Measurements from ENCODE around the gene FSTL1. TPM values are rescaled to one million over a fixed set of nuclear protein-coding genes. Genes with fewer than 3 reads are reported as not detected.

FSTL1 gene
- total RNA-seq, 1 experiment from 2014 or later = 1.4 TPM

DNA sequence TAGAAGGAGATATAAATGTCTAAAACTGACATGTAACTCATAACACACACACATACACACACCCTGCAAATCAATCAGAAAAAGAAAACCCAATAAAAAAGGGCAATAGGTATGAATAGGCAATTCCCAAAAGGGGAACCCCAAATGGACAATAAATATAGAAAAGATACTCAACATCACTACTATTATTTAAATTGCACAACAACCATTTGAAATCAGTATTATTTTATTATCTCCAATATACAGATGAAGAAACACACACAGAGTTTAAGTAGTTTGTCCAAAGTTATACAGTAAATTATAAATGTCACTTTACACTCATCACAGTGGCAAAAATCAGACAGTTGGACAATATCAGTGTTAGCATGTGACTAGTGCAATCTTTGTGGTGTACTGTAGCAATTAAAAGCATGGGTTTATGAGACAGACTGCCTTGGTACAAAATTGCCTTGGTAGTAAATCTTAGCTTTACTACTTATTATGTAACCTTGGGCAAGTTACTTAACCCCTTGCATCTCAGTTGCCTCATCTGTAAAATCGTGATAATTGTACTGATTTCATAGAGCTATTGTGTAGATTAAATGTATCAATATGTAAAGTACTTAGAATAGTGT is 3.4 kb upstream of the FSTL1 start:
- H3K9me3 ChIP-seq = no peaks in the 10 kb centered on the region
- DNase-seq = no peak
- no peaks in the 10 kb centered on the region for H3K27me3 ChIP-seq (replicated peaks; ENCODE audit: control insufficient read depth, insufficient read depth, low read length)
- Mint-ChIP-seq H3K27ac (ENCODE audit: unreplicated experiment) (no peak overlapping the region), H3K4me3 (ENCODE audit: unreplicated experiment) (no peak overlapping the region), H3K9me3 (ENCODE audit: unreplicated experiment) (no peaks in the 10 kb centered on the region), H3K27me3 (ENCODE audit: insufficient read depth, unreplicated experiment) (no peaks in the 10 kb centered on the region), H3K4me1 (ENCODE audit: low read depth, unreplicated experiment) (no peaks in the 10 kb centered on the region), H3K36me3 (ENCODE audit: insufficient read depth, unreplicated experiment) (peaks cover 8% of the 10 kb centered on the region)
- no peaks in the 10 kb centered on the region for H3K4me1 ChIP-seq
- CTCF ChIA-PET = no interaction called here
- BruUV-seq (replicated peaks) = no TSS peak
- no peaks in the 10 kb centered on the region for H3K36me3 ChIP-seq (ENCODE audit: control insufficient read depth, insufficient read depth, low read length)
- TF ChIP-seq, protein P1, sequence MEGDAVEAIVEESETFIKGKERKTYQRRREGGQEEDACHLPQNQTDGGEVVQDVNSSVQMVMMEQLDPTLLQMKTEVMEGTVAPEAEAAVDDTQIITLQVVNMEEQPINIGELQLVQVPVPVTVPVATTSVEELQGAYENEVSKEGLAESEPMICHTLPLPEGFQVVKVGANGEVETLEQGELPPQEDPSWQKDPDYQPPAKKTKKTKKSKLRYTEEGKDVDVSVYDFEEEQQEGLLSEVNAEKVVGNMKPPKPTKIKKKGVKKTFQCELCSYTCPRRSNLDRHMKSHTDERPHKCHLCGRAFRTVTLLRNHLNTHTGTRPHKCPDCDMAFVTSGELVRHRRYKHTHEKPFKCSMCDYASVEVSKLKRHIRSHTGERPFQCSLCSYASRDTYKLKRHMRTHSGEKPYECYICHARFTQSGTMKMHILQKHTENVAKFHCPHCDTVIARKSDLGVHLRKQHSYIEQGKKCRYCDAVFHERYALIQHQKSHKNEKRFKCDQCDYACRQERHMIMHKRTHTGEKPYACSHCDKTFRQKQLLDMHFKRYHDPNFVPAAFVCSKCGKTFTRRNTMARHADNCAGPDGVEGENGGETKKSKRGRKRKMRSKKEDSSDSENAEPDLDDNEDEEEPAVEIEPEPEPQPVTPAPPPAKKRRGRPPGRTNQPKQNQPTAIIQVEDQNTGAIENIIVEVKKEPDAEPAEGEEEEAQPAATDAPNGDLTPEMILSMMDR (IDR thresholded peaks at IDR 0.05; ENCODE audit: insufficient read depth in 1 of 2, low read depth in 1 of 2, low read length in 1 of 2, severe bottlenecking in 1 of 2, unreplicated experiment in 1 of 2) = no peak
- intact Hi-C loops (cut with micrococcal nuclease; ENCODE audit: unreplicated experiment) = no loop called here
- POLR2A ChIA-PET = interaction anchor here (0.6 kb wide), 1 partner anchor 19 kb away, joined by 3 read pairs; no protein-coding TSS in a partner anchor
- H3K4me3 ChIP-seq (ENCODE audit: low read depth, low read length) = no peak overlapping the region

DNA sequence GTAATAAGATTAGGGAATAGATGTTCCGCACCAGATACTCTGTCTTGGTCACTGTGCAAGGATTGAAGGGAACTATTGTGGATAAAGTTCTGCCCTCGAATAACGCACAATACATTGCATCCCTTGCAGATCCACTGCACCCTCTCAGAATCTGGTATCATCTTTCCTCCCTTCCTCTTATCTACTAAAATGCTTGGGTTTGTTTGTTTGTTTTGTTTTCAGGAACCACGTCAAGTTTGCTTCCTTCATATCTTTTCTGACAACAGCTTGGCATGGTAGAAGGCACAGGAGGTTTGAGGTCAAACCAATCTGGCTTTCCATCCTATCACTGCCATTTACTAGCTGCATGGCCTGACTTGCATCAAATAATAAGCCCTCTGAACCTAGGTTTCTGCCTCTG is 2.0 kb upstream of the FSTL1 start:
- Histone ChIP-seq H3K36me3 (ENCODE audit: control insufficient read depth, insufficient read depth, low read length) (no peaks in the 10 kb centered on the region), H3K27me3 (replicated peaks; ENCODE audit: control insufficient read depth, insufficient read depth, low read length) (no peaks in the 10 kb centered on the region), H3K4me1 (no peaks in the 10 kb centered on the region), H3K9me3 (no peaks in the 10 kb centered on the region), H3K4me3 (ENCODE audit: low read depth, low read length) (no peak overlapping the region)
- intact Hi-C loops (cut with micrococcal nuclease; ENCODE audit: unreplicated experiment) = no loop called here
- DNase-seq = no peak
- peaks cover 8% of the 10 kb centered on the region for H3K36me3 Mint-ChIP-seq (ENCODE audit: insufficient read depth, unreplicated experiment)
- no peaks in the 10 kb centered on the region for H3K4me1 Mint-ChIP-seq (ENCODE audit: low read depth, unreplicated experiment)
- no peak overlapping the region for H3K27ac Mint-ChIP-seq (ENCODE audit: unreplicated experiment)
- H3K27me3 Mint-ChIP-seq (ENCODE audit: insufficient read depth, unreplicated experiment) = no peaks in the 10 kb centered on the region
- H3K9me3 Mint-ChIP-seq (ENCODE audit: unreplicated experiment) = no peaks in the 10 kb centered on the region
- TF ChIP-seq, protein P1 (IDR thresholded peaks at IDR 0.05; ENCODE audit: insufficient read depth in 1 of 2, low read depth in 1 of 2, low read length in 1 of 2, severe bottlenecking in 1 of 2, unreplicated experiment in 1 of 2) = no peak
- no peak overlapping the region for H3K4me3 Mint-ChIP-seq (ENCODE audit: unreplicated experiment)
- CTCF ChIA-PET = no interaction called here
- POLR2A ChIA-PET = no interaction called here
- no TSS peak for BruUV-seq (replicated peaks)

DNA sequence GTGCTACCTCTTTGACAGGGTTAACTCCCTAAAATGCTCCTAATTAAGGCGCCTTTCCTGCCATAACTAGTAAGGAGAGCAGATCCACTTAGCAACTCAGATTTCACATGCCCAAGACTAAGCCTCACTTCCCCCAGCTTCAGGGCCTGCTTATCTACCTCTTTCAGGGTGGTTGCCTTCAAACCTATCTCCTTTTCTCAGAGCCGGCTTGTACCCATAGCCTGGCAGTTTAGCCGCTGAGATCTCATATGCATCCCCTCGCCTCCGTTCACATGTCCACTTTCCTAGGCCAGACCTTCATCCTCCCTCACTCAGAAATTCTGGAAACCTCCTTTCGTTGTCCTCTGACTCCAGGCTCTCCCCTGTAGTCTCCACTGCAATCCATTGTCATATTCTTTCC is 1.0 kb upstream of the FSTL1 start:
- intact Hi-C loops (cut with micrococcal nuclease; ENCODE audit: unreplicated experiment) = no loop called here
- peaks cover 8% of the 10 kb centered on the region for H3K36me3 Mint-ChIP-seq (ENCODE audit: insufficient read depth, unreplicated experiment)
- H3K4me1 Mint-ChIP-seq (ENCODE audit: low read depth, unreplicated experiment) = no peaks in the 10 kb centered on the region
- no peak overlapping the region for H3K27ac Mint-ChIP-seq (ENCODE audit: unreplicated experiment)
- no peak overlapping the region for H3K4me3 ChIP-seq (ENCODE audit: low read depth, low read length)
- H3K27me3 Mint-ChIP-seq (ENCODE audit: insufficient read depth, unreplicated experiment) = no peaks in the 10 kb centered on the region
- POLR2A ChIA-PET = no interaction called here
- H3K9me3 Mint-ChIP-seq (ENCODE audit: unreplicated experiment) = no peaks in the 10 kb centered on the region
- BruUV-seq (replicated peaks) = no TSS peak
- no peaks in the 10 kb centered on the region for H3K9me3 ChIP-seq
- no peak for DNase-seq
- H3K36me3 ChIP-seq (ENCODE audit: control insufficient read depth, insufficient read depth, low read length) = no peaks in the 10 kb centered on the region
- TF ChIP-seq, protein P1 (IDR thresholded peaks at IDR 0.05; ENCODE audit: insufficient read depth in 1 of 2, low read depth in 1 of 2, low read length in 1 of 2, severe bottlenecking in 1 of 2, unreplicated experiment in 1 of 2) = no peak
- peak overlapping the region; percentile 18 for H3K4me3 Mint-ChIP-seq (ENCODE audit: unreplicated experiment)
- CTCF ChIA-PET = no interaction called here
- no peaks in the 10 kb centered on the region for H3K27me3 ChIP-seq (replicated peaks; ENCODE audit: control insufficient read depth, insufficient read depth, low read length)
- H3K4me1 ChIP-seq = no peaks in the 10 kb centered on the region

Measured in Caco-2 (cell line).